GM21526 (cell line): ENCODE measurements around the gene PRAMEF9.
"Not testable (repeated sequence)": the region's sequence is repeated elsewhere in the genome, so short reads cannot be mapped to it uniquely, and the experiment has no call there.

ENCODE experiments used
- ATAC-seq: cut with Tn5 transposase; IDR thresholded peaks from one replicate; pipeline ENCODE4 v1.9.1; 2021; ENCODE audit warnings: moderate library complexity; ENCODE audit not compliant: unreplicated experiment, low FRiP score

PRAMEF9 gene

DNA sequence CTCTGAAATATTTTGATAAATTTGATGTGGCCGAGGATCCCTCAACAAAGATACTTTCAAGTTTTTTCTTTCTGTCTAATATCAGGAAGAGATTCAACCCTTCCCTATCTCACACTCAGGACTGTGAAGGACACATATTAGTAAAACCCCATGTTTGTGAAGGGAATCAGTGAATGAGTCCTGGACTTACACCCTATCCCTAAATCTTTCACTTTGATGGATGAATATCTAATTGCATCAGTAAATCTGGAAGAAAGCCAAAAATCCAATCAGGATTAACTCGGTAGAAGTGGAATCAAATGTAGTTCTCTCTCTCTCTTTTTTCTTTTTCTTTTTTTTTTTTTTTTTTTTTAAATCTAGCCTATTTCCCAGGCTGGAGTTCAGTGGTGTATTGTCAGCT, at the start of gene PRAMEF9:
Gene PRAMEF9 (plus strand): TSS at position 301 of the 400 bp plus-strand sequence. CDS start 3,433 bp downstream, outside the sequence.
- not testable (repeated sequence) for ATAC-seq

DNA sequence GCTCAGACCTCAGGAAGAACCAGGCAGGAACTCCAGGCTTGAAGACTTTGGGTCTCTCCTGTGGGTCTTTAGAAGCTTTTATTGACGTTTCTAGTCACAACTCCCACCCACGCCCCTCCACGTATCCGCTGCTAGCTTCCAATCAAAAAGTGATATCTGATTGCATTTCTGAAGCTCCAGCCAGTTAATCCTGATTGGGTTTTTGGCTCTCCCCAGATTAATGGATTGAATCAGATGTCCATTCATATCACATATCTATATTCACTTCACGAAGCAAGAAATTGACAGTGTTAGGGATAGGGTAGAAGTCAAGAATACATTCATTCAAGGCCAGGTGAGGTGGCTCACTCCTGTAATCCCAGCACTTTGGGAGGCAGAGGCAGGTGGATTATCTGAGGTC, 15.7 kb upstream of the PRAMEF9 start, which contains the start of gene PRAMEF26:
Gene PRAMEF26 (minus strand): TSS at position 101 of the 400 bp plus-strand sequence. CDS start 2,914 bp downstream, outside the sequence.
- ATAC-seq = not testable (repeated sequence)

DNA sequence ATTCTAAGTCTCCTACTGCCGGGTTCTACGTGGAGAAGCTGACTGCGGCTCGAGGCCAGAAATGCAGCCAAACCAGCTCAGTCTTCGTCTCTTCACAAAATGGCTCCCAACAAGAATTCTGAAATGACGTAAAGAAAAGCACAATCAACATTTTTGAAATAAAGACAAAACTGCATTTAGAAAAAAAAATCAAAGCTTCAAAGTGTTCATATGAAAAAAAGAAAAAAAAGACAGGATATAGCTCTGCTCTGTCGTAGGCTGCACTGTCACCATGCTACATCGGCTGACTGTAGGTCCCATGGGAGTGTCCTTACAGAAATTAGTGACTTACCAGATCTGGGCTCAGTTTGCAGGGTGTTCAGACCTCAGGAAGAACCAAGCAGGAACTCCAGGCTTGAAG, 6.1 kb upstream of the PRAMEF9 start, which contains the start of gene HNRNPCL4:
Gene HNRNPCL4 (minus strand): TSS at position 101 of the 400 bp plus-strand sequence. CDS start 164 bp downstream, outside the sequence.
- ATAC-seq = not testable (repeated sequence)

DNA sequence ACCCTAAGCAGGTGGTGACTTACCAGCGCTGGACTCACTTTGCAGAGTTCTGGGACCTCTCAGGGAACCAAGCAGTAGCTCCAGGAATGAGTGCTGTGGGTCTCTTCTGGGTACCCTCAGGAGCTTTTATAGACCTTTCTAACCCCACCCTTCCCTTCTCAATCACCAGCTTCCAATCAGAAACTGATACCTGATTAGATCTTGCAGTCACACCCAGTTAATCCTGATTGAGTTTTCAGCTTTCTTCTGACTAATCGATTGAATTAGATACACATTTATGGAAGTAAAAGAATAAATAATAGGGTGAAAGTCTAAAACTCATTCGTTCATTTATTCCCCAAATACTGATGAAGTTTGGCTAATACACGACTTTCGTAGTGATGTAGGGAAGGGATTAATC, 29.7 kb downstream of the PRAMEF9 start, which contains the start of gene PRAMEF13:
Gene PRAMEF13 (minus strand): TSS at position 101 of the 400 bp plus-strand sequence. CDS start 1,820 bp downstream, outside the sequence.
- ATAC-seq = not testable (repeated sequence)

DNA sequence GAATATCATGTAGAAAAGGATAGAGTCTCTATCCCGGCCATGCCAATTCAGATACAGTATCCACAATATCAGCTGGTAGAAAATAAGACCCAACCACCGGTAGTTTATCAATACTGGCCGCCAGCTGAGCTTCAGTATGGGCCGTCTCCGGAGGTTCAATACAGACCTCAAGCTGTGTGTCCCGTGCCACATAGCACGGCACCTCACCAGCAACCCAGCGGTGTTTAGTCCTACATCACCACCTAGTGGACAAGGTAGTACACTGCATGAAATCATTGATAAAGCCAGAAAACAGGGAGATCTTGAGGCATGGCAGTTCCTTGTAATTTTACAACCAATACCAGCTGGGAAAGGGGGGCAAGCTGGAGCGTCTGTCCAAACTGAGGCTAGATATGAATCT, 37.1 kb downstream of the PRAMEF9 start:
- not testable (repeated sequence) for ATAC-seq

DNA sequence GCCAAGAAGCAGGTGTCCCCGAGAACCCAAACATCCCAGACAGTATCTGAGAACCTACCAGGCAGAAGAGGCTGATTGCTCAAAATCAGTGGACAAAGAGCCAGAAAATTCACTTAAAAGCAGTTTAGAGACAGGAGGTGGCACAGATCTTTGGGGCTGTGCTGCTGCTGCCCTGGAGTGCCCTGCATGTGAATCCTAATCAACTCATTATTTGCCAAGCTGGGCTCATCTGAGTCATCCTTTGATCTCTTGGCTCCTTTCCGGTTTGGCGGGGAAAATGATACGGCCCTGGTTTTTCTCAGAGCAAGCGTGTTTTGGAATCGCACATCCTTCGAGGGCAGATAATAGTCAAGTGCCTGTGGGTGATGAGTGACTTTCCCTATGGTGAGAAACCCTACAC, 45.0 kb downstream of the PRAMEF9 start:
- ATAC-seq = not testable (repeated sequence)

DNA sequence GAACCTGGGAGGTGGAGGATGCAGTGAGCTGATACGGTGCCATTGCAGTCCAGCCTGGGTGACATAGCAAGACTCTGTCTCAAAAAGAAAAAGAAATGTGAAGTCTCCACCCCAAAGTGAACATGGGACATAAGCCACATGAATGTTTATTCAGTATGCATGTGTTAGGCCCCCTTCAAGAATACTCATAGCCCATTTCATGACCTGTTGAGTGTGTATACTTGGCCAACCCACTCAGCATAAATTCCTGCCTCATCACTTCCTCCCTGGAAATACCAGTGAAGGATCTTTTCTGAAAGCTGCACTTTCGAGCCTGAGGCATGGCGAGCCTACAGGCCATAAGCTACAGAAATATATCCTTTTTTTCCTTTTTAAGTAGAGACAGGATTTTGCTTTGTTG, 47.6 kb downstream of the PRAMEF9 start:
- ATAC-seq = not testable (repeated sequence)

DNA sequence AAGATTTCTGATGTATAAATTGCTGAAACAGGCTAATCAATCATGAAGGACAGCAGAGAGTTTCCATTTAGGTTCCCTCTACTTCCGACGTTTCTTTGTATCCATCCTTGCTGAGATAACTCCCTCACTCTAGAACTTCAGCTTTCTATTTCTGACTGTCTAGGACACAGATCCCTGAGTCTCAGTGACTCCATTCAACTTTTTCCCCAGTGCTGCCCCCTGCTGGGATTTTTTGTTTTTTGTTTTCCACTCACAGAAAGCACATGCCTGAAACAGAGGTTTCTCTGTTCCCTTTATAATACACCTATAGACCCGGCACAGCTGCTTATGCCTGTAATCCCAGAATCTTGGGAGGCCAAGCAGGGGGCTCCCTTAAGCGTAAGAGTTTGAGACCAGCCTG, 51.1 kb downstream of the PRAMEF9 start:
- not testable (repeated sequence) for ATAC-seq

DNA sequence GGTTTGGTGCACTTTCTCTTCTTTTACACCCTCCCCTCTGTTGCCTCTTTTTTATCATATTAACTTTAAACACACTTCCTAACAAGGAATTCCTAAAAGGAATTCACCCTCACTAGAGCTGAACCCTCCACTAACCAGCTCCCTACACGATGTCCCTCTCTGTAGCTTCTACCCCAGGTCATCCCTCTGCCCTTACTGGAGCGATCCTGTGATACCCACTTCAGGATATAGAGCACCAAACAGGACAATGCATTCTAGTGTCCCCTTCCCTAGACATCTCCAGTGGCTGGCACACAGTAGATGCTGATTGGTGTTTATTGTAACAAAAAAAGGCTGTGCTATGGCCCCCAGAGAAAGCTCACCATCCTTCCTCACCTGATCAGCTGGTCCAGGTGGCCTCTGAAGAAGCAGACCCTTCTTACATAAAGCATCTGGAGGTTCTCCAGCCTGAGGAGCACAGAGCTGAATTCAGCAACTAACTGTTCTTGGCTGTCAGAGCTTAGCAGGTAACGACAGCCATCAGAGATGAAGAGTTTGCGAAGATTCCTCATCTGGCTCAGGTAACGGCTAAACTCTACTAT, 52.9 kb downstream of the PRAMEF9 start:
- no peak for ATAC-seq

DNA sequence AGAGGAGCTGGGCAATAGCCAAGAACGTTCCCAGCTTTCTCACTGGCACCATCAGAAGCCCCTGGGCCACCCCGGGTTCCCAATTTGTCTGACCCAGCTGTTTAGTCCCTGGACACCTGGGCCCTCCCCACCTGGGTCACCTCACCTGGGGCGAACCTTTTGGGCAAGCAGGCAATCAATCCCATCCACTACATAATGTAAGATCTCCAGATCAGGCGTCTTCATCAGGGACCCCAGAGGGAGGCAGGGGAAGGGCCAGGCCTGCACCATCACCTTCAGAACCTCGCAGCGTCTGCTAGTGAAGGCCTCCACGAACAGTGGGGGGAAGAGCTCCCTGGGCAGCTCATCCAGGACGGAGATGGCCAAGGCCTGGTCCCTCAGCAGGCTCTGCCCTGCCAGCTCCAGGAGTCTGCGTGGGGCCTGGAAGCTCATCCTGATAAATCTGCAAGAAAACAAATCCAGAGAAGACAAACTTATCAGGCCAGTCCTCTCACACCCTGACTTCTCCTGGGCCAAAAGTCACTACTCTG, 54.1 kb downstream of the PRAMEF9 start, which contains the start of gene PRAMEF18:
Gene PRAMEF18 (minus strand): TSS at position 480 of the 530 bp plus-strand sequence. CDS start 48 bp downstream, at position 432.
- ATAC-seq = not testable (repeated sequence)

DNA sequence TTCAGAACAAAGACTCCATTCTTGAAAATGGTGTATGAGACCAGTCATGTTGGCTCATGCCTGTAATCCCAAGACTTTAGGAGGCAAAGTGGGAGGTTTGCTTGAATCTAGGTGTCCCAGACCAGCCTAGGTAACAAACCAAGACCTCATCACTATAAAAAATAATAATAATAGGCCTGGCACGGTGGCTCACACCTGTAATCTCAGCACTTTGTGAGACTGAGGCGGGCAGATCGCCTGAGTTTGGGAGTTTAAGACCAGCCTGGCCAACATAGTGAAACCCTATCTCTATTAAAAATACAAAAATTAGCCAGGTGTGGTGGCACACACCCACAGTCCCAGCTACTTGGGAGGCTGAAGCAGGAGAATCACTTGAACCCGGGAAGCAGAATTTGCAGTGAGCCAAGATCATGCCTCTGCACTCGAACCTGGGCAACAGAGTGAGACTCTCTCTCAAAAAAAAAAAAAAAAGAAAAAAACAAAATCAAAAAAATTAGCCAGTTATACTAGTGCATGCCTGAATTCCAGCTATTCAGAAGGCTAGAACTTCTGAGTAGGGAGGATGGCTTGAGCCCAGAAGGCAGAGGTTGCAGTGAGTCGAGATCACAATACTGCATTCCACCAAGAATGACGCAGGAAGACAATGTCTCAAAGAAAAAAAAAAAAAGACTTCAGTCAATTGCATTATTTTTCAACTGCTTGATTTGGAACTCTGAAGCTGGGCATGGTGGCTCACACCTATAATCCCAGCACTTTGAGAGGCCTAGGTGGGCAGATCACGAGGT, 55.8 kb downstream of the PRAMEF9 start:
- ATAC-seq = not testable (repeated sequence)

DNA sequence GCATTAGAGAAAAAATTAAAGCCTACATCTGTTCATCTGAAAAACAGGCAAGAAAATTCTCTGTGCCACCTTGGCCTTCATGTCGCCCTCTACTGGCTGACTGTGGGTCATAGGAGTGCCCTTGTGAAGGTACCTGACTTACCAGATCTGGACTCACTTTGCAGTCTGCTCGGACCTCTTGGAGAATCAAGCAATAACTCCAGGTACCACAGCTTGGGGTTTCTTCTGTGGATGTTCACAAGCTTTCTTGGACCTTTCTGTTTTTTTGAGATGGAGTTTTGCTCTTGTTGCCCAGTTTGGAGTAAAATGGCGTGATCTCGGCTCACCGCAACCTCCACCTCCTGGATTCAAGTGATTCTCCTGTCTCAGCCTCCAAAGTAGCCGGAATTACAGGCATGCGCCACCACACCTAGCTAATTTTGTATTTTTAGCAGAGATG, 56.7 kb downstream of the PRAMEF9 start:
- ATAC-seq = no peak
